ENCODE measurements around the gene TMSB4X. TPM values are rescaled to one million over a fixed set of nuclear protein-coding genes. Genes with fewer than 3 reads are reported as not detected.
A peak's percentile ranks its signal among the peaks of the same experiment; 100 is the strongest.

The TMSB4X gene
- total RNA-seq, 1 experiment from 2014 or later = 2,928 TPM

GRCh38 chrX:12991575-12991974 is 16.7 kb downstream of the TMSB4X start:
- no TSS peak for BruUV-seq (replicated peaks)
- Histone ChIP-seq H3K9me3 (ENCODE audit: control insufficient read depth, insufficient read depth, low read depth, low read length) (no peaks in the 10 kb centered on the region), H3K27me3 (ENCODE audit: control insufficient read depth, insufficient read depth, low read length) (no peaks in the 10 kb centered on the region), H3K36me3 (ENCODE audit: control insufficient read depth, insufficient read depth, low read length) (no peaks in the 10 kb centered on the region), H3K27ac (ENCODE audit: low read length) (peak overlapping the region; percentile 91), H3K4me1 (ENCODE audit: control insufficient read depth, insufficient read depth, low read length) (peaks cover 13% of the 10 kb centered on the region), H3K4me3 (ENCODE audit: low read depth in 2 of 2, low read length in 2 of 2) (no peak overlapping the region)
- ATAC-seq = no peak
- CTCF ChIA-PET = no interaction called here
- TF ChIP-seq SIN3A (IDR thresholded peaks at IDR 0.05; ENCODE audit: borderline replicate concordance, insufficient read depth, low read depth, low read length) (no peak), TCF7L2 (IDR thresholded peaks at IDR 0.05; ENCODE audit: low read depth, low read length) (no peak), CTCF (IDR thresholded peaks at IDR 0.05) (no peak), REST (IDR thresholded peaks at IDR 0.05; ENCODE audit: insufficient read depth in 1 of 2, low read depth in 2 of 2, low read length in 1 of 2) (no peak), POLR2AphosphoS5 (IDR thresholded peaks at IDR 0.05; ENCODE audit: low read depth, low read length) (no peak)
- POLR2A ChIA-PET = no interaction called here
- in situ Hi-C loops (cut with HindIII; ENCODE audit: low pct_unique_long_range_greater_than_20kb, low sequenced_read_pairs) = no loop called here
- intact Hi-C loops (cut with micrococcal nuclease; ENCODE audit: unreplicated experiment) = no loop called here
- no peak for DNase-seq (ENCODE audit: low read depth, low spot score)

DNA sequence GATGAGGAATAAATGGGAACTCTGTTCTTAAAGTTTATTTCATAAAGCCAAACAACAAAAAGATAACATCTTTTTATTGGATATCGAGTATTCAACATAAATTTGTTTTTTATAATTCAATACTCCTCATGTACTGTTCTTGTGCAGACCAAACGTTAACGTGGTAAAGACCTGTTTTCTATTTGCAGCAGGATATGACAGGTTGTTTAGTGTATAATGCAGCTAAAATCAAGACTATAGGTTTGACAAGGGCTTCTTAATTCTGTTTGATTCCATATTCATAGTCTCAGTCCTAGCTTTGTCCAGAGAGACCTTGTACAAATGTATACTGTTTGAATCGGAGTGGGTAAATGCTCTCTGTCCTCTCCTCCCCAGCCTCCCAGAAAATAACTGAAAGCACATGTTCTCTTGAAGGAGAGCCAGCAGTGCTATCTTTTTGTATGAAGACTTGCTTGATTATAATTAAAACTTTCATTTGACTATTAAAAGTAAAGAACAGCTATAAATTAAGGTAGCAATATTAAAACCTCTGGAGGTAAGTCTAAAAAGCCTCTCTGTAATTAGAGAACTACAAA is 17.7 kb downstream of the TMSB4X start:
- H3K9me3 ChIP-seq (ENCODE audit: control insufficient read depth, insufficient read depth, low read depth, low read length) = no peaks in the 10 kb centered on the region
- ChIA-PET POLR2A (no interaction called here), CTCF (no interaction called here)
- intact Hi-C loops (cut with micrococcal nuclease; ENCODE audit: unreplicated experiment) = no loop called here
- peaks cover 12% of the 10 kb centered on the region for H3K4me1 ChIP-seq (ENCODE audit: control insufficient read depth, insufficient read depth, low read length)
- H3K36me3 ChIP-seq (ENCODE audit: control insufficient read depth, insufficient read depth, low read length) = no peaks in the 10 kb centered on the region
- DNase-seq (ENCODE audit: low read depth, low spot score) = no peak
- no peaks in the 10 kb centered on the region for H3K27me3 ChIP-seq (ENCODE audit: control insufficient read depth, insufficient read depth, low read length)
- no peak for TF ChIP-seq CTCF (IDR thresholded peaks at IDR 0.05)
- TF ChIP-seq REST (IDR thresholded peaks at IDR 0.05; ENCODE audit: insufficient read depth in 1 of 2, low read depth in 2 of 2, low read length in 1 of 2) = no peak
- TF ChIP-seq POLR2AphosphoS5 (IDR thresholded peaks at IDR 0.05; ENCODE audit: low read depth, low read length) = no peak
- TF ChIP-seq TCF7L2 (IDR thresholded peaks at IDR 0.05; ENCODE audit: low read depth, low read length) = no peak
- no peak overlapping the region for H3K4me3 ChIP-seq (ENCODE audit: low read depth in 2 of 2, low read length in 2 of 2)
- no TSS peak for BruUV-seq (replicated peaks)
- in situ Hi-C loops (cut with HindIII; ENCODE audit: low pct_unique_long_range_greater_than_20kb, low sequenced_read_pairs) = no loop called here
- peak overlapping the region; percentile 54; the same call in 1 of the 2 replicates for H3K27ac ChIP-seq (ENCODE audit: low read length)
- ATAC-seq = no peak

All from Panc1 (cell line).